Measurements from ENCODE around the gene BRPF1.
A peak's percentile ranks its signal among the peaks of the same experiment; 100 is the strongest.

The BRPF1 gene, protein sequence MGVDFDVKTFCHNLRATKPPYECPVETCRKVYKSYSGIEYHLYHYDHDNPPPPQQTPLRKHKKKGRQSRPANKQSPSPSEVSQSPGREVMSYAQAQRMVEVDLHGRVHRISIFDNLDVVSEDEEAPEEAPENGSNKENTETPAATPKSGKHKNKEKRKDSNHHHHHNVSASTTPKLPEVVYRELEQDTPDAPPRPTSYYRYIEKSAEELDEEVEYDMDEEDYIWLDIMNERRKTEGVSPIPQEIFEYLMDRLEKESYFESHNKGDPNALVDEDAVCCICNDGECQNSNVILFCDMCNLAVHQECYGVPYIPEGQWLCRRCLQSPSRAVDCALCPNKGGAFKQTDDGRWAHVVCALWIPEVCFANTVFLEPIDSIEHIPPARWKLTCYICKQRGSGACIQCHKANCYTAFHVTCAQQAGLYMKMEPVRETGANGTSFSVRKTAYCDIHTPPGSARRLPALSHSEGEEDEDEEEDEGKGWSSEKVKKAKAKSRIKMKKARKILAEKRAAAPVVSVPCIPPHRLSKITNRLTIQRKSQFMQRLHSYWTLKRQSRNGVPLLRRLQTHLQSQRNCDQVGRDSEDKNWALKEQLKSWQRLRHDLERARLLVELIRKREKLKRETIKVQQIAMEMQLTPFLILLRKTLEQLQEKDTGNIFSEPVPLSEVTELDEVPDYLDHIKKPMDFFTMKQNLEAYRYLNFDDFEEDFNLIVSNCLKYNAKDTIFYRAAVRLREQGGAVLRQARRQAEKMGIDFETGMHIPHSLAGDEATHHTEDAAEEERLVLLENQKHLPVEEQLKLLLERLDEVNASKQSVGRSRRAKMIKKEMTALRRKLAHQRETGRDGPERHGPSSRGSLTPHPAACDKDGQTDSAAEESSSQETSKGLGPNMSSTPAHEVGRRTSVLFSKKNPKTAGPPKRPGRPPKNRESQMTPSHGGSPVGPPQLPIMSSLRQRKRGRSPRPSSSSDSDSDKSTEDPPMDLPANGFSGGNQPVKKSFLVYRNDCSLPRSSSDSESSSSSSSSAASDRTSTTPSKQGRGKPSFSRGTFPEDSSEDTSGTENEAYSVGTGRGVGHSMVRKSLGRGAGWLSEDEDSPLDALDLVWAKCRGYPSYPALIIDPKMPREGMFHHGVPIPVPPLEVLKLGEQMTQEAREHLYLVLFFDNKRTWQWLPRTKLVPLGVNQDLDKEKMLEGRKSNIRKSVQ (N-terminal part only)

DNA sequence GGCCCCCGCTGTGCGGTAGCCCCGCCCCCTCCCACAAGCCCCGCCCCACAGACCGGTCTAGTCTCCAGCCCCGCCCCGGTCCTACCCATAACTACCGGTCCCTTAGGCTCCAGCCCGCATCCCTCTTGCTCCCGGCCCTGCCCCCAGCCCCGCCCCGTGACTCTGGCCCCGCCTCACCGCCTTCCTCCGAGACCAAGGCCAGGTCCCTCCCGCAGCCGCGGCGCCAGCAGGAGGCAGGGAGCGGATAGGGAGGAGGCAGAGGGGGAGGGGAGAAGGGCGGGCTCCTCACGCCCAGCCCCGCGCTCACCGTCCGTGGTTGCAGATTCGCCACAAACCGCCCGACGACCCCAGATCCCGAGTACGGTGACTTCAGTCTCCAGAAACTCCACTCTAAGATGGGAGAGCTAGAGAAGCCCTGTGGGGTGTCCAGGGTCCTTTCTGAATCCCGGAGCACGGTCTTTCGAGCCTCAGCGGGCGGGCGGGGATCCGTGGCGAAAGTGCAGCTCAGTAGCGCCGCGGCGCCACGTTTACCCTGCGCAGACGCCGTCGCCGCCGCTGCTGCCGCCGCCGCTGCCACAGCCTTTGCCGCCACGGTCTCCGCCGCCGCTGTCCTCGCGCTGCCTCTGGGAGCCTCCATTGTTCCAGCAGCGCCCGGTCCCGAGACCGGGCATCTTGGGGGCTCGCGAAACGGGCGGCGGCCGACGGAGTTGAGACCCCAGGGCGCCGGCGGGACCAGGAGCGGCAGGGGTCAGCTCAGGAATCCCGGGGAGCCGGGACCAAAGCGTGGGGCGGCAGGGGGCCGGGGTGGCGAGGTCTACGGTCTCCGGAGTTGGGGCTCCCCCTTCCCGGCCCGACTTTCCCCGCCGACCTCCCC, at the start of gene BRPF1:
Gene BRPF1, plus strand, starts transcription at position 530 of the 874 bp plus-strand sequence. CDS start 2,406 bp downstream, outside the sequence.
- DNase-seq (ENCODE audit: low read depth): peak; percentile 99

DNA sequence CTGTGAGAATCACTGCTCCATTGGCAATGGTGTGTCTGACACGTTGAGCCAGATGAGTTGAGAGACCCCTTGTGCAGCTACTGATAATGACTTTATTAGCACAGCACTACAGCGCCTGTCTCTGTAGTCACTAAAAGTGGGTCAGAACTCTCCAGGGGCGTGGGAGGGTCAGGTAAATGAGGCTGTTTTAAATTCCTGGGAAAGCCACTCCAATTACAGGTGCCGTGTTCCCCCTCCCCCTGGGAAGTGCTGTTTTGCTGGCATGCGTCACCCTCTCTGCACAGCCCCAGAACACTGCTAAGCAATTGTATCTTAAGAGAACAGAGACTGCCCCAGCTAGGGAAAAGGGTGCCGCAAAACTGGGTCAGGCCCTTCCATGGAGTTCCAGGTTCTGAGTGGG, 49.4 kb upstream of the BRPF1 start:
- no peak for DNase-seq (ENCODE audit: low read depth)

DNA sequence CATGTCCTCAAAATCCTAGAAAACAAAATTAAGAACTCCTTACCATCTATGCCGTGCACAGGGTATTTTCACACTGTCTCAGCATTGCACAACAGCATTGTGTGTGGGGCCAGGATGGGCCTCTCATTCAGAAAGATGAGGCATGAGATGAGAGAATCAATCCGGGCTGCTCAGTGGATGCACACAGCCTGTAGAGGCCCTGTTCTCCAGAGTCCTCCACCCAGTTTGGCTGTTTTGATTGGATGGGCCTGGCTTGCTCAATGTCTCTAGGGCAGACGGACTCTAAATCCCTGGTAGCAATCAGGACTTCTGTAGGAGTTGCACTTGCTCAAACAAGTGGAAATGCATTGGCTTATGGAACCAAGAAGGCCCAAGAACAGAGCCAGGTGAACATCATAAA, 48.1 kb upstream of the BRPF1 start:
- no peak for DNase-seq (ENCODE audit: low read depth)

DNA sequence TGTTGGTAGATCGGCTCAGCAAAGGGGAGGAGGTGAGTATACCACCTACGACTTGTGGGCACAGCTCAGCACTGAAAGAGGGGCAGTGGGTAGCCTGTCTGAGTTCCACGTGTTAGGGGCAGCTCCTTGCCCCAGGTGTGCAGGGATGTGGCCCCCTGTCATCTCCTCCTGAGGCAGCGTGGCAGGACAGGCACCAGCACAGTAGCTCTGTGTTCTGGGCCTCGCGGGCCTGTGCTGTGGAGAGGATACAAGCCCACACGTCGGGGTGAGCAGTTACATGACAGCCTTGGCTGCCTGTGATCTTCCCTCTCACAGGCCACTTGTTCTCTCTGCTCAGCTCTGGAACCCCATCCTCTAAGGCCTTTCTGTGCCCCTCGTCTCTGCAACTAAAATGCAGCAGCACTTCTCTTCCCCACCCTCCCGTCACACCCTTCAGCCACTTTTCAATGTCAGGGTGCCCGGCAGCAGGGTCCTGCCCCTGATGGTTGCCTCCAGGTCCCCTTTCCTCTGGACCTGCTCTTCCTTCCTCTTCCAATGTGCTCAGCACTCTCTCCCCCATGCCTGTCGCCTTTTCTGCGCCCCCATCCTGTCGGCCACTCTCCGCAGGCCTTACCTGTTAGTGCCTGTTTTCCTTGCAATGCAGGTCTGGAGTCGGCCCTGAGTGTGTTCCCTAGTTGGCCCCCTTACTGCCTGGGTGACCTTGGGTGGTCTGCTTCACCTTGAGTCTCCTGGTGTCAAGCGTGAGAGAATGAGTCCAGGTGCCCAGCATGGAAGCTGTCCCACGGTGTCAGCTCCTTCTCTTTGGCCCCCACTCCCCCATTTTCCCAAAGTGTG, 46.1 kb upstream of the BRPF1 start:
- DNase-seq (ENCODE audit: low read depth): no peak

DNA sequence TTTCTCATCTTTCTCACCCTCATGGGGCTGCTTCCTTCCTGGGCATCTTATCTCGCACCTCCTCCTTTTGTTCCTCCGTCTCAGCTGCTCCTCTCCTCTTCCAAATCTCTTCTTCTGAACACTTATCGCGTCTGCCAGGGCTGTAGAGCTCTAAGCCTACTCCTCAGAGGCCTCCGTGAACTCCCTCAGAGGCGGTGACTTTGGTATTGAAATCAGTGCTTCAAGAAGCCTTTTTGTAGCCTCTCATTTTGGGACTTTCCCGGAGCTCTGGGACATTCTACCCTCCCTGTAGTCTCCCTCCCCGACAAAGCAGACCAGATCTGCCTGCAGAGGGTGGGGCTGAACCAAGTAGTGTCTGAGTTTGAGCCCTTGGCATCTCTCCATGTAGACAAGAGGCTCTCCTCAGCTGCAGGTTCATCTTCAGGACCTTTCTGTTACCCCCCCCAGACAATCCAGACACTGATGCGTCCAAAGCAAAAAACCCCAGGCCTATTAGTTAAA, 45.4 kb upstream of the BRPF1 start:
- DNase-seq (ENCODE audit: low read depth): no peak

DNA sequence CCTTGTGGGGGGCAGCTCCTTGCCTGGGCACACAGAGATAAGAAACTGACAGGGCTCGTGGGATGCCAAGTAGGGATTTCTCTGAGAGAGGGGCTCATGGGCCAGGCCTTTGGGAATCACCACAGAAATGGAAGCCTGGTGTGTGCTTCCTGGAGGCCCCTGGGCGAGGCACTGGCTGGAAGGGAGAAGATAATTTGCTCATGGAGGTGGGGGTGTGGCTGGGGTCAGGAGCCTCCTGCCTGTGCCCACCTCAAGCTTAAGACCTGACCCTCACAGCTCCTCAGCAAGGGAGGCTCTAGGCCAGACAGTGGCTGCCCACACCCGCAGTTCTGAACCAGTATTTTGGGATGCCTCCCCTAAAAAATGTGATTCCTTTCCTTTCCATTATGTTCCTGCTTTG, 44.8 kb upstream of the BRPF1 start:
- no peak for DNase-seq (ENCODE audit: low read depth)

DNA sequence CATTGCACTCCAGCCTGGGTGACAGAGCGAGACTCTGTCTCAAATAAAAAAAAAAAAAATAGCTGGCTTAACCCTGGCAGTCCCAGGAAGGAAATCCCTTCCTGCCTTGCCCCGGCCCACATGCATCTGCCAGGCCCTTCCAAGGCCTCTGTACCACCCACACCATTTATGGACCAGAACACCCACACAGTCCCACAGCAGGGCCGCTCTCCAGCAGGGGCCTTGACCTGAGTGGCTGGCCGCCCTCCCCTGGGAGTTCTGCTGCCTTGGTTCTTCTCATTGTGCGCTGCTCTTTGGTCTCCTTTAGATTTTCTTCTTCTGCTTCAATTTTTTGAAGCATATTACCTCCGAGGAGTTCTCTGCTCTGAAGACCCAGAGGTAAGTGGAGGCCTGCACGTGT, 44.0 kb upstream of the BRPF1 start:
- DNase-seq (ENCODE audit: low read depth): no peak

DNA sequence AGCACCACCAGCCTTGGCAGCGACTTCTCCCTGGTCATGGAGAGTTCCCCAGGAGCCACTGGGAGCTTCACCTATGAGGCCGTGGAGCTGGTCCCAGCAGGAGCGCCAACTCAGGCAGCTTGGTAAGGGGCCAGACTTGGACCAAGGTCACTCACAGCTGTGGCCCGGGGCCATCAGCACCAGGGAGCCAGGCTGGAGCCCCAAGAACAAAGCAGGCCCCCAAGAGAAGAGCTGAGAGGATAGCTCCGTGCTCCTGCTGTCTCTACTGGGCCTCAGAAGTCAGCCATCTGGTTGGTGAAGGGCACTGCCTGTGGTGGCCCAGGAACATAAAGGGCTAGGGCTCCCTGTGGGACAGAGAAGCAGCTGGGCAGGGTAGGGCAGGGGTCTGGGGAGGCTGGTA, 42.6 kb upstream of the BRPF1 start:
- no peak for DNase-seq (ENCODE audit: low read depth)

DNA sequence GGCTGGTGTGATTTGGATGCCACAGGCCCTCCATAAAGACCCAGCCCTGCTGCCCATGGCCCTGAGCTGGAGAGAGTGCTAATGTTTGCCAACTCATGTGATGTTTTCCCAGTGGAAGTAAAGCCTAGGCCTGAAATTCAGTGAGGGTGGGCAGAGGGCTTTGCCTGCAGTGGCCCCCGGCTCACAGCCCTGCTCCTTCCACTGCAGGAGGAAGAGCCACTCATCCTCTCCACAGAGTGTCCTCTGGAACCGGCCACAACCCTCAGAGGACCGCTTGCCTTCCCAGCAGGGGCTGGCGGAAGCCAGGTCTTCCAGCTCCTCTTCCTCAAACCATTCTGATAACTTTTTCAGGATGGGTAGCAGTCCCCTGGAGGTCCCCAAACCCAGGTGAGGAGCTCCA, 41.8 kb upstream of the BRPF1 start:
- DNase-seq (ENCODE audit: low read depth): no peak

DNA sequence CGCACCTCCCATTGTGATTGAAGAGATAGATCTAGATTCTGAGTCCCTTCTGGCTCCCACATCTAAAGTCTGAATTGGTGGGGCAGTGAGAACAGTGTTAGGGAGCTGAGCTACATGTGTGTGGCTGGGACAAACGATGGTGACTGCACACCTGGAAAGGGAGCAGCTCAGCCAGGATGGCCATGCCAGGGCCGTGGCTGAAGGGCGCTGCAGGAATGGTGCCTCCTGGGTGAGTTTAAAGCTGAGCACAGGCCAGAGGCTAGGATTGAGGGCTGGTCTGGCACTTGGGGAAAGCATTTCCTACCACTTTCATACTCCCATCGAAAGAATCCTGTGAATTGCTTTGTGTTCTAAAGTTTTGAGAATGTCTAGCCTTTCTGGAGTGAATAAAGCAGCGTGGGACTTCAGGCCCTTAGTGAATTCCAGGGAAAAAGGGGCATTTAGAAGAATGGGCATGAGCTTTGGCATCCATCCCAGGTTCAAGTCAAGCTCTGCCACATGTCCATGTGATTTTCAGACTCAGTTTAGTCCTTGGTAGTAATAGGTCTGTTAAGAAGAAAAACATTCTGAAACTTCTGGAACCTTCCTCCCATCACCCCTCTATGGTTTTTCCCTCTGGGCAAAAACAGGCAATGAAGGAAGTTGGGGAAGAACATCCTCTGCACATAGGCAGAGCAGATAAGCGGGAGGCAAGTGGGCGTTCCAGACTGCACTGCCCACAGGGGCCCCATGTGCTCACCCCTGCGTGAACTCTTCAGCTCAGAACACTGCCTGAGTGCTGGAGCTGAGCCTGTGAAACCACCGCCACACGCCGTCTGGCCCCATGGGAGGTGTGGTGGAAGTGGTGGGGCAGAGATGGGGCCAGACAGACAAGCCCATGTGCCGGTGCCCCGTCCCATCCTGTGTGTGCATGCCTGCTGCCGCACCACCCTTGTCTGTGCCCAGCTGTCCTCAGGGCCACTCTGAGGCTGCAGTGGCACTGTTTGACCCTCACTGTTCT, 40.8 kb upstream of the BRPF1 start:
- no peak for DNase-seq (ENCODE audit: low read depth)

DNA sequence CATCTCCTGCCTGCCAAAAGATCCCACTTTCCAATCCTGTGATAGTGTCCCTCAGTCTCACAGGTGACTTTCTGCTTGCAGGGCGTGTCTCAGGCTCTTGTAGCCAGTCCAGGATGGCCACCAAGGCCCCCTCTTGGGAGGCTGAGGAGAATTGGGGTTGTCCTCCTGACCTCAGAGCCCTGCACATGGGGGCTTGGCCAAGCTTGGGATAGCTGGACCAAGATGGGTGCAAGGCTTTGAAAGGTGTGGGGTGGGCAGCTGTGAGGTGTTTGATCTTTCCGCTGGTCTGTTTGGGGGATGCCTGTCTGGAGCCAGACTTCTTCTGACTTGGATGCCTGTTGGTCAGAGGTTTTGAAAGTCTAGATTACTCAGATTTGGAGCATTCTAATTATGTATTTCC, 39.9 kb upstream of the BRPF1 start:
- no peak for DNase-seq (ENCODE audit: low read depth)

DNA sequence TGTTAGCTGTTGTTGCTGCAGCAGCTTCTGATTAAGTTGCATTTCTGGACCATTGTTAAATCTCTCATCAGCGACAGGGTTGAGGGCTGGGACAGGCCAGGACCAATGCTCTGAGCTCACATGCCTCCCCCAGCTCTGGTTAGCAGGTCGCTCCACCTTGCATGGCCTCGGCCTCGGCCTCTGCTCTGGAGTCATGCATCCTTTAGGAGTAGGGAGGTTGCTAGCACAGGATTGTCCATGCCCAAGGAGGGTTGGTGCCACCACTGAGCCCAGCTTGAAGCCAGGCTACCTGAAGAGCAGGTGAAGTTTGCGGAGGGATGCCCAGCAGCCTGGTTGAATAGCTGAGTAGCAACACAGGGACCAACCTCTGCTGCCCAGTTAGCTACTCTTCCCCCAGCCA, 39.1 kb upstream of the BRPF1 start:
- DNase-seq (ENCODE audit: low read depth): no peak

DNA sequence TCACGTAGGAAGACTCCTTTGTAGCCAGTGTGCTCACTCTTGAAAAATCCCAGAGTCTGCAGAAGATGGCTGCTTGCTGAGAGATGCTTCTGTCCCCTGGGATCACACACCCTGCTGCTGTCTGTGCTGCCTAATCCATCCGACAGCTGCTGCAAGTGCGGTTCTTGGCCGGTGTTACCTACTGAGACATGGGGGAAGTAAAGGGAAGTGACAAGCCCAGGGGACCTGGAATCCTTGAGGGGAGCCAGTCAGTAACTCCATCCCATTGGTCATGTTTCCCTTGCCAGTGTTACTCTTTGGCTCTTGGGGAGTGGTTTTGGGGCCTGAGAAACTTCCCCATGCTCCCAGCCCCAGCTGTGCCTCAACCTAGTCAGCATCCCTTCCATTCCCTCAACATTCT, 36.2 kb upstream of the BRPF1 start:
- DNase-seq (ENCODE audit: low read depth): no peak

DNA sequence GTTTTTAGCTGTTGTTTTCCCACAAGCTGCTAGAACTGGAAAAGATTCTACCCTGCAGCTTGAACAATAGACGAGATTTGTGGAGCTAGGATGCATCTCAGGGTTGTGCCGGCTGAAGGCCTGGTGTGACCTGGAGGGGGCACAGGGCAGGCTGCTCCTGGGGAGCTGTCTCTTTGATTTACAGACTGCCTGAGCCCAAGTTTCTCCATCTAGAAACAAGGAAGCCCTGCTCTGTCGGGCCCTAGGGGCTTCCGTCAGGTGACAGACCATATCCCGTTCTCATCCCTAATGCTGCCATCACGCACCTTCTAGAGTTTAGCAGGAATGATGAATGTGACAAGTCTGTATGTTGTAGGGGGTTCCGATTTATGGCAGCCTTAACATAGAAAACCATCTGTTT, 35.8 kb upstream of the BRPF1 start:
- no peak for DNase-seq (ENCODE audit: low read depth)

DNA sequence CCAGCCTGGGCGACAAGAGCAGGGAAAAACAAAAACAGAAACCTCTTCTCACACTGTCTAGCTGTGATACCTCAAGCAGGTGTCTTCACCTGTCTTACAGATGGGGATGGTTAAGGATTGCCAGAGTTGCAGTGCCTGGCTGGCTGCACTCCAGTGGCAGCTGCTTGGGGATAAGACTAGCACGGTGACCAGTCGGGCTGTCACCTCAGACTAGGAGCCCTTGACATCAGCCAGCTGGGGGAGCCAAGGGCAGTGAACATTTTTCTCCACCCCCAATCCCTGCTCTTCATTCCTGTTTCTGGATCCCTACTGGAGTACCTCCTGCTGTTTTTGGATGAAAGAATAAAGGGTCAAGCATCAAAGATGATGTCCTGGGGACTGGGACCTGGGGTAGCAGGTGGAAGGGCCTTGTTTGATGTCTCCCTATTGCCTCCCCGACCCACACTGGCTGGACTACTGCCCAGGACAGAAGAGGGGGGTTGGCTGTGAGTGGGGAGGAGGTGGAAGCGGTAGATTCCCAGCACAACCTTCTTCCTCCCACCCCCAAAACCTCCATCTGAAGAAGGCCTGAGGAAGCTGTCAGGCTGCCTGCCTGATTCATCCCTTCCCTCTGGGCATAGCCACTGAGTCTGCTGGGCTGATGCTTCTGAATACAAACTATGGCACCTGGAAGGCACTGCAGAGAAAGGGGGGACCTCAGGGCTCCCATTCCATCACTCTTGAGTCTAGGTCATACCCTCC, 34.9 kb upstream of the BRPF1 start:
- no peak for DNase-seq (ENCODE audit: low read depth)

DNA sequence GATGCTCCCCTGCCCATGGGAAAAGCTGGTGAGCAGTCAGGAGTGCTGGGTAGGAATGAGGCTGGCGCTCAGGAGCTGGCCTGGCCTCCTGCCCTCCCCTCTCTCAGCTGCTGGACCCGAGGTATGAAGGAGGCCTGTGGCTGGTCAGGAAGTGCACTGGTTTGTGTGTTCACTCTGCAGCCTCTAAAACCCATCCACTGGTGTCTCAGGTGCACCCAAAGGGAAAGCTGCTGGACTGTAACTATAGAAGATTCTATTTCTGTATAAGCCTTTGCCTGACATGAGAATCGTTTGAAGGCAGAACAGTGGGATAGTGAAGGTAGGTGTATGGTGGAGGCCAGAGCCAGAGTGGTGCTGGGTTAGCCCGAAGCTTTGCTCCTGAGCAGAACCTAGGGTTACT, 33.6 kb upstream of the BRPF1 start:
- no peak for DNase-seq (ENCODE audit: low read depth)

DNA sequence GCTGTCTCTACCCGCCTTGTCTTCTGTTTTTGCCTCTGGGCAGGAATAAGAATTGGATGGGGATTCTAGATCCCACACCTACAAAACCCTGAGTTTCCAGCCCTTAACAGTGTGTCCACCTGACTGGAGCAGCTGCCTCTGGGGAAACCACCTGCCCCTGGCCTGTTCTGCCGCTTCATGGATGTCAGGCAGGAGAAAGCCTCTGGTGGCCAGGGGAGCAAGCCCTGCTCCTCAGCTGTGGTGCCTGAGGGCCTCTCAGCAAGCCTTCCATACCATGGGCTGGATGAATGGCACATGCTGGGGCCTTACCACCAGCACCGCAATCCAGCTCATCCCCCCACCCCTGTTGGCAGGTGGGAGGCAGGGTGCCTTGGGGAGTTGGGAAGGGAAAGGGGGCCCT, 33.2 kb upstream of the BRPF1 start:
- DNase-seq (ENCODE audit: low read depth): no peak

DNA sequence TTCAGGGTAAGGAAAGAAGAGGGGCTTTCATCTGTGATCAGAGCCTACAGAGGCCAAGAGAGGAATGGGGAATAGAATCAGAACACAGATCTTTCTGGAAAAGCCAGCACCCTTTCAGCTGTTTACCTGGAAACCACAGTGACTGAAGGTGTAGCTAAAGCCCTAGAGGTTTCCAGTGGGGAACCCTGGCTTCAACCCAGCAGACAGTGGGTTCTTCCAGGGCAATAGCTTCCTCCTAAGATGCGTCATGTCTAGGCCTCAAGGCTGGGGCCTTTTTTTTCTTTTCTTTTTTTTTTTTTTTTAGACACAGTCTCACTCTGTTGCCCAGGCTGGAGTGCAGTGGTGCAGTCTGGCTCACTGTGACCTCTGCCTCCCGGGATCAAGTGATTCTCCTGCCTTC, 31.0 kb upstream of the BRPF1 start:
- DNase-seq (ENCODE audit: low read depth): no peak

DNA sequence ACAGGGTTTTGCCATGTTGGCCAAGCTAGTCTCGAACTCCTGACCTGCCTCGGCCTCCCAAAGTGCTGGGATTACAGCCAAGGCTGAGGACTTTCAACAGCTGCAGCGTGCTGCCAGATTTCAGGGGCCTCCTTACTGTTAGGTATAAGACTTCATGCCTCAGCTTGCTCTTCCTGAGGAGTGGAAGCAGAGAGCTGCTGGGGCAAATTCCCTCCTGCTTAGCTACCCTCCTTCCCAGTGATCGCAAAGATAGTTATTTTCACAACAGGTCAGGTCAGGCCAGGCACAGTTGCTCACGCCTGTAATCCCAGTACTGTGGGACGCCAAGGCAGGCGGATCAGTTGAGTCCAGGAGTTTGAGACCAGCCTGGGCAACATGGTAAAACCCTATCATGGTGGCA, 30.5 kb upstream of the BRPF1 start:
- no peak for DNase-seq (ENCODE audit: low read depth)

Data from activated gamma-delta T cell treated with anti-CD3 and anti-CD28 coated beads, Interleukin-2, amount 50 U/mL, for 16 hours (primary cell).